Right ventricle myocardium inferior (tissue), 1 donor: ENCODE measurements around the gene EXD2. TPM values are rescaled to one million over a fixed set of nuclear protein-coding genes. Genes with fewer than 3 reads are reported as not detected.
"Not testable (repeated sequence)": the region's sequence is repeated elsewhere in the genome, so short reads cannot be mapped to it uniquely, and the experiment has no call there.

Source experiments
- ATAC-seq: fragments of 200-7000 bp; cut with Tn5 transposase; one replicate; pipeline ENCODE4 v1.9.1; 2020; ENCODE audit warnings: mild to moderate bottlenecking, moderate library complexity
- DNase-seq: peaks from one replicate; pipeline ENCODE4 v3.0.0; 2021; ENCODE audit errors: missing footprints
- intact Hi-C: fragments of 100-400 bp; cut with DNase I; formaldehyde crosslinking; loops from one replicate; pipeline ENCODE4 v1.11.0; 2022
- long read RNA-seq: library from polyadenylated mRNA; unstranded; transcript quantifications from one replicate; pipeline ENCODE4 v2.0.0, GENCODE V29; 2021
- total RNA-seq: library from RNA; stranded (reverse); fragmentation: NEBNext Ultra II Directional; extraction: Animal tissue kit (Norgen Biotek cat#: 25700); gene quantifications from one replicate; pipeline ENCODE4 v1.2.1, GENCODE V29; 2021
- donor health status: DM: no; HTN: yes; CAD: no; lungs with severe emphysema.

The EXD2 gene
- total RNA-seq, result 17.0 TPM
- long read RNA-seq, partial matches to known transcripts, result 2 of 22 reads
- long read RNA-seq, other reads (novel, unspliced or antisense), result 14 of 22 reads

- intact Hi-C loops, result loop anchor here (1.0 to 2.0 kb wide), 2 partner anchors 38 to 63 kb away; partner anchors contain the start of gene DCAF5
- DNase-seq (peak; percentile 90), ATAC-seq (peak; percentile 98)
These were observed at the start of gene EXD2 for GRCh38 chr14:69191340-69192111. Gene EXD2 (plus strand): TSS chr14:69191498. CDS start chr14:69209471, 17,973 bp downstream.

- ATAC-seq (no peak), DNase-seq (no peak)
- intact Hi-C loops, result no loop called here
These were observed 49.7 kb upstream of the EXD2 start for GRCh38 chr14:69141550-69141949.

- intact Hi-C loops, result no loop called here
- DNase-seq (no peak), ATAC-seq (no peak)
These were observed 49.2 kb upstream of the EXD2 start for GRCh38 chr14:69142101-69142500.

GRCh38 chr14:69149461-69150244 is 41.6 kb upstream of the EXD2 start:
- intact Hi-C loops, result loop anchor here (5.0 kb wide), 2 partner anchors 78 to 93 kb away; no protein-coding TSS in a partner anchor
- DNase-seq (no peak), ATAC-seq (no peak)

GRCh38 chr14:69151458-69152180 is 39.7 kb upstream of the EXD2 start:
- ATAC-seq (peak; percentile 80), DNase-seq (peak; percentile 87)
- intact Hi-C loops, result loop anchor here (5.0 kb wide), 2 partner anchors 76 to 91 kb away; no protein-coding TSS in a partner anchor

GRCh38 chr14:69152181-69152901 is 39.0 kb upstream of the EXD2 start:
- ATAC-seq (peak; percentile 38), DNase-seq (peak; percentile 72)
- intact Hi-C loops, result loop anchor here (5.0 kb wide), 2 partner anchors 75 to 90 kb away; no protein-coding TSS in a partner anchor

- intact Hi-C loops, result loop anchor here (1.0 to 5.0 kb wide), 3 partner anchors 38 to 89 kb away; partner anchors contain the start of gene EXD2
- ATAC-seq, result no peak
- DNase-seq, result peak; percentile 97
These were observed 38.5 kb upstream of the EXD2 start, which contains the start of gene DCAF5 for GRCh38 chr14:69152902-69153151. Gene DCAF5 (minus strand): TSS chr14:69153119. CDS start chr14:69152978, 141 bp downstream.

- intact Hi-C loops, result loop anchor here (1.0 to 5.0 kb wide), 3 partner anchors 38 to 89 kb away; partner anchors contain the start of gene EXD2
- peak; percentile 84 for DNase-seq
- peak; percentile 95 for ATAC-seq
These were observed 38.0 kb upstream of the EXD2 start for GRCh38 chr14:69153152-69153872.

GRCh38 chr14:69153873-69154270 is 37.4 kb upstream of the EXD2 start:
- intact Hi-C loops, result loop anchor here (1.0 to 5.0 kb wide), 3 partner anchors 37 to 88 kb away; partner anchors contain the start of gene EXD2
- DNase-seq, result peak; percentile 73
- no peak for ATAC-seq

GRCh38 chr14:69154779-69155178 is 36.5 kb upstream of the EXD2 start:
- intact Hi-C loops, result loop anchor here (5.0 kb wide), 2 partner anchors 73 to 88 kb away; no protein-coding TSS in a partner anchor
- no peak for DNase-seq
- ATAC-seq, result no peak

GRCh38 chr14:69156224-69156623 is 35.1 kb upstream of the EXD2 start:
- no peak for DNase-seq
- intact Hi-C loops, result no loop called here
- ATAC-seq, result no peak

GRCh38 chr14:69161590-69161989 is 29.7 kb upstream of the EXD2 start:
- intact Hi-C loops, result no loop called here
- DNase-seq, result no peak
- ATAC-seq, result no peak

- intact Hi-C loops, ATAC-seq, DNase-seq: not testable (repeated sequence)
These were observed 25.5 kb upstream of the EXD2 start for GRCh38 chr14:69165787-69166186.

GRCh38 chr14:69170839-69171238 is 20.5 kb upstream of the EXD2 start:
- DNase-seq (no peak), ATAC-seq (no peak)
- intact Hi-C loops, result no loop called here

- ATAC-seq, result no peak
- no peak for DNase-seq
- intact Hi-C loops, result no loop called here
These were observed 19.7 kb upstream of the EXD2 start for GRCh38 chr14:69171569-69171968.

- no peak for DNase-seq
- no peak for ATAC-seq
- intact Hi-C loops, result no loop called here
These were observed 16.2 kb upstream of the EXD2 start for GRCh38 chr14:69175130-69175529.

- no peak for DNase-seq
- intact Hi-C loops, result no loop called here
- no peak for ATAC-seq
These were observed 9.8 kb upstream of the EXD2 start for GRCh38 chr14:69181491-69181890.
